T-helper 17 cell (primary cell): ENCODE measurements around the gene PACSIN2. TPM values are rescaled to one million over a fixed set of nuclear protein-coding genes. Genes with fewer than 3 reads are reported as not detected.
"Not testable (repeated sequence)": the region's sequence is repeated elsewhere in the genome, so short reads cannot be mapped to it uniquely, and the experiment has no call there.

Source experiments
- ATAC-seq: fragments of 150-1000 bp; cut with Tn5 transposase; 2 replicates; pipeline ENCODE4 v1.10.0; 2021; ENCODE audit warnings: mild to moderate bottlenecking, moderate library complexity
- DNase-seq, 3 donors: peaks; one replicate each; pipeline versions ENCODE4 v3.0.0 to v3.0.0-alpha.2; 2020 to 2021
- H3K9me3 ChIP-seq: one replicate; pipeline ENCODE4 v1.7.0; 2013; ENCODE audit warnings: low read length, mild to moderate bottlenecking; ENCODE audit not compliant: control insufficient read depth, poor library complexity, severe bottlenecking
- H3K27ac Mint-ChIP-seq: one replicate; pipeline ENCODE4 v1.8.0; 2022; ENCODE audit warnings: mild to moderate bottlenecking, moderate library complexity, mixed read lengths
- H3K27me3 Mint-ChIP-seq: one replicate; pipeline ENCODE4 v1.8.0; 2022; ENCODE audit warnings: mixed read lengths
- H3K36me3 Mint-ChIP-seq: one replicate; pipeline ENCODE4 v1.8.0; 2022; ENCODE audit warnings: low read depth, mixed read lengths
- H3K4me1 Mint-ChIP-seq: one replicate; pipeline ENCODE4 v1.8.0; 2022; ENCODE audit warnings: mild to moderate bottlenecking, mixed read lengths
- H3K4me3 Mint-ChIP-seq: one replicate; pipeline ENCODE4 v1.8.0; 2022; ENCODE audit warnings: mild to moderate bottlenecking, moderate library complexity, mixed read lengths
- total RNA-seq, 4 donors: library from RNA in 2 of 4; stranded (reverse) in 2 of 4; gene quantifications; one replicate each; pipeline ENCODE4 v1.2.3 and lab custom pipeline; 2022 to 2026

PACSIN2 gene
- total RNA-seq, 2 donors from 2014 or later: 36.8 to 61.3 TPM

- H3K27ac Mint-ChIP-seq: peak overlapping the region; percentile 41
- no peak for ATAC-seq
Measured at GRCh38 chr22:42939451-42939881, 75.5 kb downstream of the PACSIN2 start.

GRCh38 chr22:42938976-42939375 lies 76.0 kb downstream of the PACSIN2 start:
- no peak for ATAC-seq
- no peaks in the 10 kb centered on the region for H3K27me3 Mint-ChIP-seq
- H3K27ac Mint-ChIP-seq: no peak overlapping the region
- DNase-seq: no peak
- peaks cover 50% of the 10 kb centered on the region for H3K4me1 Mint-ChIP-seq
- peaks cover 6% of the 10 kb centered on the region for H3K36me3 Mint-ChIP-seq
- H3K9me3 ChIP-seq: no peaks in the 10 kb centered on the region
- no peak overlapping the region for H3K4me3 Mint-ChIP-seq

More at GRCh38 chr22:42939451-42939881, 75.5 kb downstream of the PACSIN2 start:
- Mint-ChIP-seq H3K27me3 (no peaks in the 10 kb centered on the region), H3K4me1 (peaks cover 46% of the 10 kb centered on the region), H3K36me3 (peaks cover 6% of the 10 kb centered on the region), H3K4me3 (no peak overlapping the region)
- no peaks in the 10 kb centered on the region for H3K9me3 ChIP-seq
- no peak for DNase-seq

DNA sequence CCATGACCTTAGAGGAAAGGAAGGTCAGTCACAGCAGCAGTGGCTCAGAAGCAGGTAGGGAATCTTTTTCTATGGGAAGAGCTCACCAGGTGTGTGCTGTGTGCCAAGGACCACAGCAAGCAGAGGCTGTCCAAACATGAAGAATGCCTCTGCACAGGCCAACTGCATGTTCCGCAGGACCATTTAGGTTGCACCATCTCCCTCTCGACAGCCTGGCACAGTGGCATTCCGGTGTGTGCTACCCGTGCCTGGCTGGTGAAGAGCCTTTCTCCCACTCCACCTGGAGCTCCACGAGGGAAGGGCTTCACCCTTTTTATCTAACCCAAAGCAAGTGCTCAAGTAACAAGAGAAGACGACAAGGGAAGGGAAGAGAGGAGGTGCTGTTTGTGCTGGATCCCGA lies 76.5 kb downstream of the PACSIN2 start:
- no peak for DNase-seq
- H3K27me3 Mint-ChIP-seq: no peaks in the 10 kb centered on the region
- peaks cover 55% of the 10 kb centered on the region for H3K4me1 Mint-ChIP-seq
- H3K36me3 Mint-ChIP-seq: peaks cover 5% of the 10 kb centered on the region
- no peak overlapping the region for H3K4me3 Mint-ChIP-seq
- H3K9me3 ChIP-seq: no peaks in the 10 kb centered on the region
- ATAC-seq: no peak
- H3K27ac Mint-ChIP-seq: peak overlapping the region; percentile 83

- ATAC-seq (peak; percentile 70), DNase-seq (no peak)
- peak overlapping the region; percentile 52 for H3K4me3 Mint-ChIP-seq
- no peaks in the 10 kb centered on the region for H3K36me3 Mint-ChIP-seq
- peak overlapping the region; percentile 83 for H3K27ac Mint-ChIP-seq
- no peaks in the 10 kb centered on the region for H3K27me3 Mint-ChIP-seq
- H3K4me1 Mint-ChIP-seq: peaks cover 55% of the 10 kb centered on the region
- H3K9me3 ChIP-seq: no peaks in the 10 kb centered on the region
Measured at GRCh38 chr22:42937164-42937843, 77.6 kb downstream of the PACSIN2 start.

DNA sequence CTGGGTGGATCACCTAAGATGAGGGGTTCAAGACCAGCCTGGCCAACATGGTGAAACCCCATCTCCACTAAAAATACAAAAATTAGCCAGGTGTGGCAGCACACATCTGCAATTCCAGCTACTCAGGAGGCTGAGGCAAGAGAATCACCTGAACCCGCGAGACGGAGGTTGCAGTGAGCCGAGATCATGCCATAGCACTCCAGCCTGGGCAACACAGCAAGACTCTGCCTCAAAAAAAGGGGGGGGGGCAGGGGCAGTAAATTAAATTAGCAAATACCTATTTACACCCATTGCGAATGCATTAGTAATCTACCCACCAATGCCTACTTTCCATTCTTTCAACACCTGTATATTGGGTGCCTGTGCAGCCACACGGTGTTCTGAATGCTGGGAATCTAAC lies 78.3 kb downstream of the PACSIN2 start:
- peaks cover 61% of the 10 kb centered on the region for H3K4me1 Mint-ChIP-seq
- H3K4me3 Mint-ChIP-seq, H3K9me3 ChIP-seq, ATAC-seq, H3K27me3 Mint-ChIP-seq, H3K36me3 Mint-ChIP-seq, DNase-seq: not testable (repeated sequence)
- peak overlapping the region; percentile 83 for H3K27ac Mint-ChIP-seq

- no peak overlapping the region for H3K27ac Mint-ChIP-seq
- H3K4me1 Mint-ChIP-seq: peaks cover 61% of the 10 kb centered on the region
Measured at GRCh38 chr22:42934338-42934737, 80.6 kb downstream of the PACSIN2 start.

GRCh38 chr22:42933485-42934091 lies 81.4 kb downstream of the PACSIN2 start:
- peak overlapping the region; percentile 68 for H3K4me3 Mint-ChIP-seq
- H3K27ac Mint-ChIP-seq: peak overlapping the region; percentile 87
- H3K4me1 Mint-ChIP-seq: peaks cover 63% of the 10 kb centered on the region
- ATAC-seq (peak; percentile 63), DNase-seq (no peak)
- H3K27me3 Mint-ChIP-seq: no peaks in the 10 kb centered on the region
- H3K36me3 Mint-ChIP-seq: no peaks in the 10 kb centered on the region
- H3K9me3 ChIP-seq: no peaks in the 10 kb centered on the region

More at GRCh38 chr22:42934338-42934737, 80.6 kb downstream of the PACSIN2 start:
- H3K9me3 ChIP-seq: no peaks in the 10 kb centered on the region
- H3K4me3 Mint-ChIP-seq: peak overlapping the region; percentile 58
- no peaks in the 10 kb centered on the region for H3K36me3 Mint-ChIP-seq
- no peaks in the 10 kb centered on the region for H3K27me3 Mint-ChIP-seq
- DNase-seq: no peak
- no peak for ATAC-seq

GRCh38 chr22:42932857-42933484 lies 82.0 kb downstream of the PACSIN2 start:
- ATAC-seq (no peak), DNase-seq (no peak)
- Mint-ChIP-seq H3K4me3 (peak overlapping the region; percentile 68), H3K4me1 (peaks cover 57% of the 10 kb centered on the region), H3K27ac (peak overlapping the region; percentile 87), H3K27me3 (no peaks in the 10 kb centered on the region), H3K36me3 (no peaks in the 10 kb centered on the region)
- H3K9me3 ChIP-seq: no peaks in the 10 kb centered on the region

- peak overlapping the region; percentile 39 for H3K4me3 Mint-ChIP-seq
- peaks cover 49% of the 10 kb centered on the region for H3K4me1 Mint-ChIP-seq
- no peaks in the 10 kb centered on the region for H3K9me3 ChIP-seq
- no peak for DNase-seq
- H3K27me3 Mint-ChIP-seq: no peaks in the 10 kb centered on the region
- ATAC-seq: no peak
- H3K36me3 Mint-ChIP-seq: no peaks in the 10 kb centered on the region
- H3K27ac Mint-ChIP-seq: peak overlapping the region; percentile 87
Measured at GRCh38 chr22:42932197-42932519, 82.8 kb downstream of the PACSIN2 start.

DNA sequence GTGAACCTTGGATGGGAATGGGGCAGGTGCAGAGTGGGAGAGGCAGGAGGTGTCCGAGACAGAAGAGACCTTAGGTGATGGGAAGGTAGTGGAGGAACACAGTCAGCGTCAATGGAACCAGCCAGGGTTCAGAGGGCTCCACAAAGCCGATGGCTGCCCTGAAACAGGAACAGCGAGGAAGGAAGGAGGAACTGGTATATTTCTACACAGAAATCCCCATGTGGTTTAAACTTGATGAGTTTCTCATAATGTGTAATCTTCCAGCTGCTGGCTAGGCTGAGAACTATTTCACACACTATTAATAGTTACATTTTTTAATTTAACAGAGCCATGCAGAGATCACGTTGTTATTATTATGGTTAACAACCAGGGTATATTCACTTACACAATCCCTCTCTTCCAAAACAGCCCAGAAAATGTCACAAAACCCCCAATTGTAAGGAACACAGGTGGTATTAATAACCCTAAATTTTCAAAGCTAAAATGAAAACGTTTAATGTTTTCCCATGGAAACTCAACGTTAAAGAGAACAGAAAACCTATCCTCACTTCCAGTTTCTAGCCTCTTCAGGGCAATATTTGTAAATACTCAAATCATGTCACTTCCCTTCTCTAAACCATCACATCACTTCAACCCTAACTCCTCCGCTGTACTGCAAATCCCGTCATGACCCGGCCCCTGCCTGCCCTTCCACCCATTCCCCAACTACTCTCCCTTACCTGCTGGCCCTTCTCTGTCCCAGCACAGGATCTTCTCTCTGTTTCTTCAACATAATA lies 83.3 kb downstream of the PACSIN2 start:
- ATAC-seq (peak; percentile 63), DNase-seq (no peak)
- H3K36me3 Mint-ChIP-seq: no peaks in the 10 kb centered on the region
- H3K27ac Mint-ChIP-seq: peak overlapping the region; percentile 87
- H3K4me3 Mint-ChIP-seq: peak overlapping the region; percentile 39
- H3K4me1 Mint-ChIP-seq: peaks cover 50% of the 10 kb centered on the region
- no peaks in the 10 kb centered on the region for H3K27me3 Mint-ChIP-seq
- H3K9me3 ChIP-seq: no peaks in the 10 kb centered on the region

GRCh38 chr22:42930810-42931420 lies 84.0 kb downstream of the PACSIN2 start:
- H3K4me3 Mint-ChIP-seq: no peak overlapping the region
- H3K27ac Mint-ChIP-seq: peak overlapping the region; percentile 87
- H3K27me3 Mint-ChIP-seq: no peaks in the 10 kb centered on the region
- H3K4me1 Mint-ChIP-seq: peaks cover 53% of the 10 kb centered on the region
- no peaks in the 10 kb centered on the region for H3K36me3 Mint-ChIP-seq
- no peak for DNase-seq
- no peak for ATAC-seq
- no peaks in the 10 kb centered on the region for H3K9me3 ChIP-seq

- Mint-ChIP-seq H3K36me3 (no peaks in the 10 kb centered on the region), H3K4me3 (no peak overlapping the region), H3K27me3 (no peaks in the 10 kb centered on the region), H3K4me1 (peaks cover 55% of the 10 kb centered on the region), H3K27ac (peak overlapping the region; percentile 53)
- no peak for ATAC-seq
- no peaks in the 10 kb centered on the region for H3K9me3 ChIP-seq
- DNase-seq: no peak
Measured at GRCh38 chr22:42929838-42930155, 85.2 kb downstream of the PACSIN2 start.
